ENCODE data around the gene SNX9.

The SNX9 gene

GRCh38 chr6:157943964-157944283 lies 120.9 kb downstream of the SNX9 start:
- no peaks in the 10 kb centered on the region for H3K79me2 ChIP-seq (ENCODE audit: insufficient read depth, low read length)
- peaks cover 5% of the 10 kb centered on the region for H3K27me3 ChIP-seq (ENCODE audit: insufficient read depth, low read length, poor library complexity, severe bottlenecking)
- no peak overlapping the region for H2AFZ ChIP-seq (ENCODE audit: low read length)
- H3K9me2 ChIP-seq (replicated peaks; ENCODE audit: low read depth, low read length): no peaks in the 10 kb centered on the region
- H3F3A ChIP-seq (ENCODE audit: low read depth): no peaks in the 10 kb centered on the region
- no peak overlapping the region for H3K9ac ChIP-seq (ENCODE audit: low read depth, low read length, poor library complexity, severe bottlenecking)
- no peak overlapping the region for H3K4me2 ChIP-seq (ENCODE audit: low read depth, low read length, poor library complexity, severe bottlenecking)
- H3K4me1 ChIP-seq (ENCODE audit: insufficient read depth, low read length, poor library complexity, severe bottlenecking): peaks cover 4% of the 10 kb centered on the region
- TF ChIP-seq EZH2phosphoT487 (IDR thresholded peaks at IDR 0.05; ENCODE audit: borderline replicate concordance): no peak
- TF ChIP-seq, protein P1, sequence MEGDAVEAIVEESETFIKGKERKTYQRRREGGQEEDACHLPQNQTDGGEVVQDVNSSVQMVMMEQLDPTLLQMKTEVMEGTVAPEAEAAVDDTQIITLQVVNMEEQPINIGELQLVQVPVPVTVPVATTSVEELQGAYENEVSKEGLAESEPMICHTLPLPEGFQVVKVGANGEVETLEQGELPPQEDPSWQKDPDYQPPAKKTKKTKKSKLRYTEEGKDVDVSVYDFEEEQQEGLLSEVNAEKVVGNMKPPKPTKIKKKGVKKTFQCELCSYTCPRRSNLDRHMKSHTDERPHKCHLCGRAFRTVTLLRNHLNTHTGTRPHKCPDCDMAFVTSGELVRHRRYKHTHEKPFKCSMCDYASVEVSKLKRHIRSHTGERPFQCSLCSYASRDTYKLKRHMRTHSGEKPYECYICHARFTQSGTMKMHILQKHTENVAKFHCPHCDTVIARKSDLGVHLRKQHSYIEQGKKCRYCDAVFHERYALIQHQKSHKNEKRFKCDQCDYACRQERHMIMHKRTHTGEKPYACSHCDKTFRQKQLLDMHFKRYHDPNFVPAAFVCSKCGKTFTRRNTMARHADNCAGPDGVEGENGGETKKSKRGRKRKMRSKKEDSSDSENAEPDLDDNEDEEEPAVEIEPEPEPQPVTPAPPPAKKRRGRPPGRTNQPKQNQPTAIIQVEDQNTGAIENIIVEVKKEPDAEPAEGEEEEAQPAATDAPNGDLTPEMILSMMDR (conservative IDR thresholded peaks at IDR 0.05; ENCODE audit: low read length): no peak
- H3K4me3 ChIP-seq (ENCODE audit: low read length, poor library complexity, severe bottlenecking): no peak overlapping the region
- H4K20me1 ChIP-seq (ENCODE audit: insufficient read depth, low read length, poor library complexity, severe bottlenecking): no peaks in the 10 kb centered on the region
- H3K36me3 ChIP-seq (ENCODE audit: insufficient read depth, low read length): no peaks in the 10 kb centered on the region
- no peaks in the 10 kb centered on the region for H3K9me3 ChIP-seq (ENCODE audit: insufficient read depth, low read depth, low read length)

- H3K36me3 ChIP-seq (ENCODE audit: insufficient read depth, low read length): no peaks in the 10 kb centered on the region
- no peak for TF ChIP-seq EZH2phosphoT487 (IDR thresholded peaks at IDR 0.05; ENCODE audit: borderline replicate concordance)
- TF ChIP-seq, protein P1 (conservative IDR thresholded peaks at IDR 0.05; ENCODE audit: low read length): no peak
- H3K4me1 ChIP-seq (ENCODE audit: insufficient read depth, low read length, poor library complexity, severe bottlenecking): peaks cover 4% of the 10 kb centered on the region
- no peak overlapping the region for H3K4me2 ChIP-seq (ENCODE audit: low read depth, low read length, poor library complexity, severe bottlenecking)
- no peak overlapping the region for H2AFZ ChIP-seq (ENCODE audit: low read length)
- H3K4me3 ChIP-seq (ENCODE audit: low read length, poor library complexity, severe bottlenecking): no peak overlapping the region
- H3K9me2 ChIP-seq (replicated peaks; ENCODE audit: low read depth, low read length): no peaks in the 10 kb centered on the region
- no peaks in the 10 kb centered on the region for H3K79me2 ChIP-seq (ENCODE audit: insufficient read depth, low read length)
- no peaks in the 10 kb centered on the region; the same call in 1 of the 2 replicates for H3K9me3 ChIP-seq (ENCODE audit: insufficient read depth, low read depth, low read length)
- H4K20me1 ChIP-seq (ENCODE audit: insufficient read depth, low read length, poor library complexity, severe bottlenecking): no peaks in the 10 kb centered on the region
- no peaks in the 10 kb centered on the region for H3F3A ChIP-seq (ENCODE audit: low read depth)
- H3K27me3 ChIP-seq (ENCODE audit: insufficient read depth, low read length, poor library complexity, severe bottlenecking): no peaks in the 10 kb centered on the region
- no peak overlapping the region for H3K9ac ChIP-seq (ENCODE audit: low read depth, low read length, poor library complexity, severe bottlenecking)
Observed at GRCh38 chr6:157944983-157945931, 122.2 kb downstream of the SNX9 start.

GRCh38 chr6:157946053-157946617 lies 123.1 kb downstream of the SNX9 start:
- H3K4me1 ChIP-seq (ENCODE audit: insufficient read depth, low read length, poor library complexity, severe bottlenecking): peaks cover 4% of the 10 kb centered on the region
- no peak overlapping the region for H3K9ac ChIP-seq (ENCODE audit: low read depth, low read length, poor library complexity, severe bottlenecking)
- no peaks in the 10 kb centered on the region for H3K36me3 ChIP-seq (ENCODE audit: insufficient read depth, low read length)
- H3K9me2 ChIP-seq (replicated peaks; ENCODE audit: low read depth, low read length): no peaks in the 10 kb centered on the region
- no peak for TF ChIP-seq EZH2phosphoT487 (IDR thresholded peaks at IDR 0.05; ENCODE audit: borderline replicate concordance)
- TF ChIP-seq, protein P1 (conservative IDR thresholded peaks at IDR 0.05; ENCODE audit: low read length): no peak
- no peak overlapping the region for H2AFZ ChIP-seq (ENCODE audit: low read length)
- no peak overlapping the region for H3K4me3 ChIP-seq (ENCODE audit: low read length, poor library complexity, severe bottlenecking)
- H3K9me3 ChIP-seq (ENCODE audit: insufficient read depth, low read depth, low read length): no peaks in the 10 kb centered on the region; the same call in 1 of the 2 replicates
- H3K79me2 ChIP-seq (ENCODE audit: insufficient read depth, low read length): no peaks in the 10 kb centered on the region
- H3K27me3 ChIP-seq (ENCODE audit: insufficient read depth, low read length, poor library complexity, severe bottlenecking): no peaks in the 10 kb centered on the region
- H4K20me1 ChIP-seq (ENCODE audit: insufficient read depth, low read length, poor library complexity, severe bottlenecking): no peaks in the 10 kb centered on the region
- no peak overlapping the region for H3K4me2 ChIP-seq (ENCODE audit: low read depth, low read length, poor library complexity, severe bottlenecking)
- no peaks in the 10 kb centered on the region for H3F3A ChIP-seq (ENCODE audit: low read depth)
